Measurements from ENCODE around the gene CYB5RL.
"Not testable (repeated sequence)": the region's sequence is repeated elsewhere in the genome, so short reads cannot be mapped to it uniquely, and the experiment has no call there.

CYB5RL gene

DNA sequence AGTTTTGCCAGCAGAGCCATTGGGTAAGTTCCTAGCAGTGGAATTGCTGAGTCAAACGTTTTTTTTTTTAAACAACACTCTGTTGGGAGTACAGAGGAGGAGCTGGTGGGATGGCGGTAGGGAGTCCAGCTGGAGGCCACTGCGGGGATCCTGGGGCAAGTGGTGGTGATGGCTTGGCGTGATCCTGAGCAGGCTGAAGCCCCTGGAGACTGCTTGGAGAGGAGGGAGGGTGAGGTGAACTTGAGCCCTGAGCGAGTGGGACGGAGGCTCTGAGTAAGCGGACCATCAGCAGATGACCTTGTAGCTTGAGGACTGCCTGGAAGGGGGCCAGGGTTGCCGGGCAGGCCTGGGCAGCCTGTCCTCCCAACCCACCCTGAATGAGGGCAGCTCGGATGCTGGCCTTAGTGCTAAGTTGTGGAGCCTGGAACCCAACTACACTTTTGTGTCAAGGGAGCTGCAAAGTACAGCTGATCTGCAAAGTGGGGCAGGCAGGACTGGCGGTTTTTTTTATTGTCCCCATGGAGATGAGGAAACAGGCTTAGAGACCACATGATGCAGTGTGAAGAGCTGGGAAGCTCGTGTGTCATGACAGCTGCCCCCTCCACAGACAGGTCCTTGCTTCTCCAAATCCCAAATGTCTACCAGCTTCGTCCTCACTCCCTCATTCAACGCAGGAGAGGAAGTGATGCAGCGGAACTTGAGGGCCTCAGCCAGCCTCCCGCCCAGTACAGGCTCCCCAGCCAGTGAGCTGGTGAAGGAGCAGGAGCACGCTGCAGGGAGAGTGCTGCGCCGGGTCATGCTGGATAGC is 20.4 kb upstream of the CYB5RL start:
- peak overlapping the region; percentile 55 for H3K27ac Mint-ChIP-seq
- no peaks in the 10 kb centered on the region for H3K27me3 Mint-ChIP-seq
- no peaks in the 10 kb centered on the region for H3K9me3 Mint-ChIP-seq
- H3K4me1 Mint-ChIP-seq, result no peaks in the 10 kb centered on the region
- peaks cover 27% of the 10 kb centered on the region for H3K36me3 Mint-ChIP-seq
- H3K4me3 Mint-ChIP-seq, result no peak overlapping the region
- ATAC-seq (ENCODE audit: low read depth) (no peak), DNase-seq (ENCODE audit: low spot score in 2 of 2) (no peak)

DNA sequence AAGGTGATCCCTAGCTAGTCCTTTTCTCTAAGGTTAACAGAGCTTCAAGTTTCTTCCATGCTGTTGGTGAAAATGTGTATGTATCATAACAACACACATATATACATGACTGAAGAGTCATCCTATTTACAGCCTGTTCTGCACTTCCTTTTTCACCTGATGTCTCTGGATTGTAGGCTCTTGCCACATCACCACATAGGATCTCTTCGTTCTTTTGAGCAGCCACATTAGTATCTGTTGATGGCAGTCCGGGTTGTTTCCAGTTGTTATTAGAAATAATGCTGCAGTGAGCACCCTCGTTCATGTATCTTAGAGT is 19.8 kb upstream of the CYB5RL start:
- Mint-ChIP-seq H3K36me3 (peaks cover 26% of the 10 kb centered on the region), H3K4me3 (no peak overlapping the region), H3K9me3 (no peaks in the 10 kb centered on the region), H3K4me1 (no peaks in the 10 kb centered on the region), H3K27ac (peak overlapping the region; percentile 55), H3K27me3 (no peaks in the 10 kb centered on the region)
- DNase-seq (ENCODE audit: low spot score in 2 of 2), result no peak
- no peak for ATAC-seq (ENCODE audit: low read depth)

DNA sequence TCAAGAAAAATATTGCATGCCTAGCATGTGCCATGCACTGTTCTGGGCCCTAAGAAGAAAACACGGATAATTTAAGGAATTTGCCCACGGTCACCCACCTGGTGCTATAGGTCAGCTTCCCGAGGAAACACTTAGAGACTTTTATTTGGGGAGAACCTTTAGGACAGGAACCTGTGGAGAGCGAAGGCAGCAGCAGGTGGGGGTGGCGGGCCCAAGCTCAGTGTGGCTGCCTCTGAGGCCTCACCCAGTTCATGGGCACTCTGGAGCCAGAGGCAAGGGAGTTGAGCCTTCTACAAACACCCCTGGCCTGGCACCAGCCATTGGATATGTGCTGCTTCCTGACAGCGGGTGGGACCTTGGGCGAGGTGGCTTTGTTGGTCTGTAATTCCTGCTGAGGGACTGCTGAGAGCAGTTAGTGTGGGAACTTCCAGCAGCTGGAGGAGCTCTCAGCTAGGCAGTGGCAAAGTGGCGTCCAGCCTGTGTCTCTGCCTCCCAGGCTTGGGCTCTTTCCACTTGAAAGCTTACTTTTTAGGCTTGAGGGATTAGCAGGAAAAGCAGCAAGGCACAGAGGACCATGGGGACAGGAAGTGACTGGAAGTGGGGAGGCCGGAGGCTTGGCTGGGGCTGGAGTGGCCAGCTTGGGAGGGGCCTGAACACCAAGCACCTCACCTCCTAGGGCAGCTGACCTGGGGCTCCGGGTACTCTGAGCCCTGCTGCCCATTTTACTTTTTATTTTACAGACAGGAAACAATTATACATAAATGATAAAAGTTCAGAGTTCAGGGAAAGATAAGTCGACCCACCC is 19.3 kb upstream of the CYB5RL start:
- peak overlapping the region; percentile 55 for H3K27ac Mint-ChIP-seq

DNA sequence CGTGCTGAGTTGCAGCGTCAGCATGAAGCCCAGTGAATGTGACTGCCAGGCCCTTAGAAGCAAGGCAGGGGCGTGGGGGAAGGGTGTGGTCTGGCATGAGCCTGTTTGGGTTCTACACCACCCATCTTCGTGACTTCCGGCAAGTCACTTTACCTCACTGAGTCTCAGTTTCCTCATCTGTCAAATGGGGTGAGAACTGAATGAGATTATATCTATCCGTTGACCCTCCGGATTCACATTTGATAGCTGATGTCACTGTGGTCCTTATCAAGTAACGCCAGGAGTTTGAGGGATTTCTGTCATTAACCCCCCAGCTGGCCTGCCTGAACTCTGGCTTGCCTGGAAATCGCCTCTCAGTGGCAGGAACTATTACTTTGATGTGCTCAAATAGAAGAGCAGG is 15.7 kb upstream of the CYB5RL start:
- peaks cover 44% of the 10 kb centered on the region for H3K36me3 Mint-ChIP-seq
- H3K27ac Mint-ChIP-seq, result no peak overlapping the region
- H3K4me3 Mint-ChIP-seq, result no peak overlapping the region
- H3K27me3 Mint-ChIP-seq, result no peaks in the 10 kb centered on the region
- no peaks in the 10 kb centered on the region for H3K9me3 Mint-ChIP-seq
- no peaks in the 10 kb centered on the region for H3K4me1 Mint-ChIP-seq
- no peak for ATAC-seq (ENCODE audit: low read depth)
- DNase-seq (ENCODE audit: low spot score in 2 of 2), result no peak

More for the DNA sequence above, 19.3 kb upstream of the CYB5RL start:
- H3K4me3 Mint-ChIP-seq, result no peak overlapping the region
- ATAC-seq (ENCODE audit: low read depth) (no peak), DNase-seq (ENCODE audit: low spot score in 2 of 2) (no peak)
- no peaks in the 10 kb centered on the region for H3K4me1 Mint-ChIP-seq
- H3K9me3 Mint-ChIP-seq, result no peaks in the 10 kb centered on the region
- no peaks in the 10 kb centered on the region for H3K27me3 Mint-ChIP-seq
- peaks cover 30% of the 10 kb centered on the region for H3K36me3 Mint-ChIP-seq

DNA sequence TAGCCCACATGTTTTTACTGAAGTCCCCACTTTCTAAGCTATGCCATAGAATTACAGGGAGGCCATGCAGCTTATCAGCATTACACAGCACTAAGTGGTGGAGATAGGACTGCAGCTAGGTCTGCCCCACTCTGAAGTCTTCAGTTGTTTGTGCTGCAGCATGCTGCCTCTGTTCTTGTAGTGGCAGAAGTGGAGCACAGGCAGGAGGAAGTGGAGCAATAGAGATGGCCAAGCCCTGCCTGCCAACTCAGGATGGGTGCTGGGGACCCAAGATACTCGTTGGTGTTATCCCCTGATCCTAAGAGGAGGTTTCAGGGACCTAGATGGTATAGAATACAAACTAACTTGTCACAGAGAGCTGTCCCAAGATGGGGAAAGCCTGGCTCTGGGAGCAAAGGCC is 13.0 kb upstream of the CYB5RL start:
- Mint-ChIP-seq H3K9me3 (no peaks in the 10 kb centered on the region), H3K4me3 (no peak overlapping the region), H3K36me3 (peaks cover 50% of the 10 kb centered on the region), H3K4me1 (no peaks in the 10 kb centered on the region), H3K27me3 (no peaks in the 10 kb centered on the region), H3K27ac (no peak overlapping the region)
- DNase-seq (ENCODE audit: low spot score in 2 of 2) (no peak), ATAC-seq (ENCODE audit: low read depth) (no peak)

DNA sequence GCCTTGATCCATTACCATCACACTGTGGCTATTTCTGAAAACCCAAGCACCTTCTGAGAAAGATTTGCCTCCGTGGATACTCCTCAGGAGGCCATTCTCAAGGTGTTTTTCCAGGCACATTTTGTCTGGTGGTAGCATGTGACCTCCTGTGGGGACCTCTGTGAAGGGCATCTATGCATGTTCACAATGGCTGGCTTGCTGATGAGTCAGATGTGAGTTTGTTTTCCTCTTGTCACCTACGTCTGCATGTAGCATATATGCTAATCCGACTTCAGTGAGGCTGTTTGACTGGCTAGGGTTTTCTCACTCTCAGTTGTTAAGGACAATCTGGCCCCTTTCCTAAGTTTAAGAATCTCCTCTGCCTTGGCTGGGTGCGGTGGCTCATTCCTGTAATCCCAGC is 8.1 kb upstream of the CYB5RL start:
- not testable (repeated sequence) for H3K4me3 Mint-ChIP-seq; H3K4me1 Mint-ChIP-seq; DNase-seq (ENCODE audit: low spot score in 2 of 2); H3K27me3 Mint-ChIP-seq; H3K9me3 Mint-ChIP-seq; H3K27ac Mint-ChIP-seq; ATAC-seq (ENCODE audit: low read depth)
- H3K36me3 Mint-ChIP-seq, result peaks cover 46% of the 10 kb centered on the region

DNA sequence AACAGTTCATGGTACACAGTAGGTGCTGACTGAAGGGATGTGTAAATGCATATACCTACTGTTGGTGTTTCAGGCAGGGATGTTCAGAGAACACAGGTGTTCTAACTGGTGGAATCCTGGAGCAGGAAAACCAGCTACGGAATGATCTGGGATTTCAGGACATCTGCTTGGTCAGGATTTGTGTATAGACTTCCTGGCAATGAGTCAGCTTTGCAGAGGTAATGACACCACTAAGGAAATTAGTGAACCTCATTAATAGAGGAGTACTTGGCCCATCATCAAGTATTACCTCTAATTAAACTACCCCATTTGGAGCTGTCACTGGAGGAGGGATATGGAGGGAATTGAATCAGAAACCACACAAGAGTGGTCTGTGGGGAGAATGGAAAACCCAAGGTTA is 7.5 kb upstream of the CYB5RL start:
- H3K9me3 Mint-ChIP-seq, result no peaks in the 10 kb centered on the region
- no peak overlapping the region for H3K4me3 Mint-ChIP-seq
- H3K36me3 Mint-ChIP-seq, result peaks cover 46% of the 10 kb centered on the region
- ATAC-seq (ENCODE audit: low read depth), result no peak
- peaks cover 8% of the 10 kb centered on the region for H3K4me1 Mint-ChIP-seq
- no peak overlapping the region for H3K27ac Mint-ChIP-seq
- H3K27me3 Mint-ChIP-seq, result no peaks in the 10 kb centered on the region
- no peak for DNase-seq (ENCODE audit: low spot score in 2 of 2)

DNA sequence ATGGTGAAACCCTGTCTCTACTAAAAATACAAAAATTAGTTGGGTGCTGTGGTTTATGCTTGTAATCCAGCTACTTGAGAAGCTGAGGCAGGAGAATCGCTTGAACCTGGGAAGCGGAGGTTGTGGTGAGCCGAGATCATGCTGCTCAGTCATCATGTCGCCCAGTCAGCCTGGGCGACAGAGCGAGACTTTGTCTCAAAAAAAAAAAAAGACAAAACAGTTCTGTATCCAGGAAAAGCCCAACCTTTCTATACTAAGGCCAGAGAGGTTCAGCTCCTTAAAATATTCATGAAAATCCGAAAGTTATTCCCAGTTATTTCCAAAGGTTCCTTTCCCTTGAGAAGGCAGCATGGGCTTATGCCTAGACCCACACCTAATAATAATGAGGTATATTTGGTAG is 4.4 kb upstream of the CYB5RL start:
- H3K9me3 Mint-ChIP-seq, result no peaks in the 10 kb centered on the region
- peaks cover 24% of the 10 kb centered on the region for H3K4me1 Mint-ChIP-seq
- peaks cover 27% of the 10 kb centered on the region for H3K36me3 Mint-ChIP-seq
- ATAC-seq (ENCODE audit: low read depth) (no peak), DNase-seq (ENCODE audit: low spot score in 2 of 2) (no peak)
- no peak overlapping the region for H3K4me3 Mint-ChIP-seq
- no peaks in the 10 kb centered on the region for H3K27me3 Mint-ChIP-seq
- H3K27ac Mint-ChIP-seq, result no peak overlapping the region

DNA sequence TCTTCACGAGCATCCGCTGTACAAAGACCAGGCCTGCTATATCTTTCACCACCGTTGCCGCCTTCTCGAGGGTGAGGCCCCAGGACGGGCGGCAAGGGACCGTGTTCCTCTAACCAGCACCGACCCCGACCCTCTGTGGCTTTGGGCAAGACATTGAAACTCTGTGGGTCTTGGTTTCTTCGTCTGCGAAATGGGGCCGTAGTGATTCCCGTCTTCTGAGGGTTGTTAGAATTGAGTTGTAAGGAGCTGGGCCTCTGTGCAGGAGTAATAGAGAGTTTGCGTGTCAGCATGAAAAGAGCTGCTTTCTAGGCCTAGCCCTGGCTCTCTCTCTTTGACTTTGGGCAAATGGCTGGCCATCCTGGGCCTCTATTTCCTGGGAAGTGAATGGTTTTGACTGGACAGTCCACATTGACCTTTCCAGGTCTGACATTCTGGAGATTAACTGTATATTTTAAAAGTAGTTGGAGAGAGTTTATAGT is 728 bp upstream of the CYB5RL start:
- Mint-ChIP-seq H3K4me1 (peaks cover 25% of the 10 kb centered on the region), H3K9me3 (no peaks in the 10 kb centered on the region), H3K27ac (peak overlapping the region; percentile 92), H3K27me3 (no peaks in the 10 kb centered on the region), H3K36me3 (peaks cover 13% of the 10 kb centered on the region), H3K4me3 (peak overlapping the region; percentile 99)
- no peak for ATAC-seq (ENCODE audit: low read depth)
- DNase-seq (ENCODE audit: low spot score in 2 of 2), result no peak

DNA sequence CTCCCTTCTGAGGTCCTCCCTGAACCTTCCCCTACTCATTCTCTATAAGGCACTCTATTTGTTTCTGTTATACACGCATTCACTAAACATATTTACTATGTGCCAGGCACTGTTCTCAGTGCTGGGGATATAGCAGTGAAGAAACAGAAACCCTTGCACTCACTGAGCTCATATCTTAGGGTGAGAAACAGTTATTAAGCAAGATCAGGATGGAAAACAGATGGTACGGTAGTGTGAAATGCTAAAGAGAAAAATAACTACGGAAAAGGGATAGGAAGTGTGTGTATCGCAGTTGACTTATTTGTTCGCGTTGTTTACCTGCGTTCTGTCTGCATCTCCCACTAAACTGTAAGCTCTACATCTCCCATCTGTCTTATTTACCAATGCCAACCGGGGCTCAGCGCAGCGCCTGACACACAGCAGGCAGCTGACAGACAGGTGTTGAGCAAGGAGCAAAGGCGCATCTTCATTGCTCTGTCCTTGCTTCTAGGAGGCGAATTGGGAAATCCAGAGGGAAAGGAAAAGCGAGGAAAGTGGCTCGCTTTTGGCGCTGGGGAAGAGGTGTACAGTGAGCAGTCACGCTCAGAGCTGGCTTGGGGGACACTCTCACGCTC is 572 bp downstream of the CYB5RL start:
- Mint-ChIP-seq H3K4me3 (peak overlapping the region; percentile 99), H3K4me1 (peaks cover 22% of the 10 kb centered on the region), H3K27me3 (no peaks in the 10 kb centered on the region), H3K9me3 (no peaks in the 10 kb centered on the region), H3K27ac (peak overlapping the region; percentile 92), H3K36me3 (peaks cover 12% of the 10 kb centered on the region)
- DNase-seq (ENCODE audit: low spot score in 2 of 2) (no peak), ATAC-seq (ENCODE audit: low read depth) (no peak)

DNA sequence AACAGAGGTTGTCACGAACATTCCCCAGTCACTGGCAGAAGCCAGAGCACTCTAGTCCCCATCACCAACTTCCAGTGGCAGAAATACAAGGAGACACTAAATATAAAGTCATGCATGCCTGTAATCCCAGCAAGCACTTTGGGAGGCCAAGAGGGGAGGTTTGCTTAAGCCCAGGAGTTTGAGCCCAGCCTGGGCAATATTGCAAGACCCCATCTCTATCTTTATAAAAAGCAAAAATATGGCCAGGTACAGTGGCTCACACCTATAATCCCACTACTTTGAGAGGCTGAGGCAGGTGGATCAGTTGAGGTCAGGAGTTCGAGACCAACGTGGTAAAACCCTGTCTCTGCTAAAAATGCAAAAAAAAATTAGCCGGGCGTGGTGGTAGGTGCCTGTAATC is 6.4 kb downstream of the CYB5RL start:
- H3K27me3 Mint-ChIP-seq, result no peaks in the 10 kb centered on the region
- no peak overlapping the region for H3K4me3 Mint-ChIP-seq
- H3K9me3 Mint-ChIP-seq, result no peaks in the 10 kb centered on the region
- H3K27ac Mint-ChIP-seq, result no peak overlapping the region
- DNase-seq (ENCODE audit: low spot score in 2 of 2), result no peak
- peaks cover 29% of the 10 kb centered on the region for H3K36me3 Mint-ChIP-seq
- H3K4me1 Mint-ChIP-seq, result no peaks in the 10 kb centered on the region
- ATAC-seq (ENCODE audit: low read depth), result no peak

DNA sequence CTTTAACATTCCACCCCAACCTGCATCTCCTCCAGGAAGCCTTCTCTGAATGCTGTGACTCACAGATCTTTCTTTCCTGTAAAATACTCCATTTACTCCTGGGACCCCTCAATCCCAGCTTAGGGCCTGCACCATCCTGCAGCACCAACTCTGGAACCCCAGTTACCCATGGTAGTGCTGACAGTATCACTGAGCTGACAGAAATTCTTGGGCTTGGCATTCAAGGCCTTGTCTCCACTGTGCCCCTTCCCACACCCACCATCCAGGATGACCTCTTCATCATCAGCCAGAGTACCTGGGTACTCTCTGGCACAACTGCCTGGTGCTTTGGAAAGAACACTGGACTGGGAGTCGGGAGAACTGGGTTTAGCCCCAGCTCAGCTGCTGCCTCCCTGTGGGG is 8.3 kb downstream of the CYB5RL start:
- H3K9me3 Mint-ChIP-seq, result no peaks in the 10 kb centered on the region

DNA sequence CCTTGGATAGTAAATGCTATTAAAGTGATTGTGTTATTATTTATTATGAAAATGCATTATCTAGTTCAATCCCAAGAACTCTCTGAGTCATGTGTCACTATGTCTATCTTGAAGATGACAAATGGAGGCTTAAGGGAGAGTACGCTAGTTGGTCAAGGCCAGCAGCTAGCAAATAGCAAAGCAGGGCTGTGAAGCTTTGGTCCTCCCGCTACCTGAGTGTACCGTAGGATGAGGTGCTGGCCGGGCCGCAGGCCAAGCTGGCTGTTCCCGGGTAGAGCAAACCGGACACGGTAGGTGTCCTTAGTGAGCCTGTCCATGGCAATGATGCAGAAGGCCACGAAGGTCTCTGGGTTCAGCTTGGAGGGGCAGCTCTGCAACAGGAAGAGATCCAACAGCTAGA is 9.3 kb downstream of the CYB5RL start:
- ATAC-seq (ENCODE audit: low read depth), result no peak
- H3K4me3 Mint-ChIP-seq, result no peak overlapping the region
- no peak for DNase-seq (ENCODE audit: low spot score in 2 of 2)
- no peaks in the 10 kb centered on the region for H3K27me3 Mint-ChIP-seq
- H3K9me3 Mint-ChIP-seq, result peaks cover 2% of the 10 kb centered on the region
- H3K27ac Mint-ChIP-seq, result no peak overlapping the region
- H3K36me3 Mint-ChIP-seq, result peaks cover 42% of the 10 kb centered on the region
- H3K4me1 Mint-ChIP-seq, result no peaks in the 10 kb centered on the region

More for the DNA sequence above, 8.3 kb downstream of the CYB5RL start:
- H3K27ac Mint-ChIP-seq, result no peak overlapping the region
- H3K4me1 Mint-ChIP-seq, result no peaks in the 10 kb centered on the region
- H3K27me3 Mint-ChIP-seq, result no peaks in the 10 kb centered on the region
- no peak for DNase-seq (ENCODE audit: low spot score in 2 of 2)
- peaks cover 38% of the 10 kb centered on the region for H3K36me3 Mint-ChIP-seq
- H3K4me3 Mint-ChIP-seq, result no peak overlapping the region
- ATAC-seq (ENCODE audit: low read depth), result no peak

DNA sequence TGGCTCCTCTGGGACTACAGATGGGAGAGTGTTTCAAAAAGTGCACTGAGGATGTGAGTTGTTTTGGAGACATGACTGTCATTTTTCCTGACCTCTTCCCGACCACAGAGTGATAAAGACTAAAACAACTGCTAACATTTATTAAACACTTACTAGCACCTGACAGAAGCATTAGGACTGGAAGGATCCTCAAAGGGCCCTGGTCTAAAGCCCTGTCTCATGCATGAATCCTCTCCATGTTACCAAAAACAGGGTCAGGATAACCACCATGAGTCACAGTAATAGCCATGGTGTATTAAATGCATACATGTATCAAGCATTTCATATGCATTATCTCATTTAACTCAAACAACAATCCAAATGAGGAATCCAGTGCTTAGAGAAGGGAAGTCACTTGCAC is 11.5 kb downstream of the CYB5RL start:
- Mint-ChIP-seq H3K36me3 (peaks cover 37% of the 10 kb centered on the region), H3K9me3 (peaks cover 2% of the 10 kb centered on the region), H3K27me3 (no peaks in the 10 kb centered on the region), H3K4me1 (no peaks in the 10 kb centered on the region), H3K27ac (no peak overlapping the region), H3K4me3 (no peak overlapping the region)
- ATAC-seq (ENCODE audit: low read depth) (no peak), DNase-seq (ENCODE audit: low spot score in 2 of 2) (no peak)
